IMR-90 (cell line): ENCODE data around the gene GMPR. TPM values are rescaled to one million over a fixed set of nuclear protein-coding genes. Genes with fewer than 3 reads are reported as not detected.

ENCODE experiments used
- ATAC-seq: fragments of 200-7000 bp; cut with Tn5 transposase; 2 replicates; pipeline ENCODE4 v1.9.1; 2020; ENCODE audit warnings: low read depth, mild to moderate bottlenecking, moderate library complexity
- BruUV-seq: library from RNA; stranded (reverse); fragments of 400-500 nt; replicated peaks from 2 replicates; lab custom pipeline; 2021; lab: Mats Ljungman, UMichigan
- CTCF ChIA-PET: fragments of 300-600 bp; formaldehyde crosslinking; extraction: SDS; loops from one replicate; lab custom pipeline; 2021; ENCODE audit warnings: antibody characterized with exemption; lab: Yijun Ruan, JAX
- POLR2A ChIA-PET: fragments of 300-600 bp; sonication (Branson Sonifier 250); formaldehyde crosslinking; loops from one replicate; lab custom pipeline; 2022; ENCODE audit warnings: antibody characterized with exemption; ENCODE audit not compliant: unreplicated experiment; lab: Charles Lee
- DNase-seq: peaks from one replicate; pipeline ENCODE4 v3.0.0; 2013
- H2AFZ ChIP-seq: replicated peaks from 2 replicates; pipeline ENCODE3; 2013; ENCODE audit warnings: low read length, mild to moderate bottlenecking; ENCODE audit not compliant: poor library complexity
- H2AK5ac ChIP-seq: 2 replicates; pipeline ENCODE4 v1.6.1; 2013; ENCODE audit warnings: low read depth, low read length, inconsistent platforms
- H2AK9ac ChIP-seq: replicated peaks from 2 replicates; pipeline ENCODE3; 2013; ENCODE audit warnings: mild to moderate bottlenecking, low read depth, low read length, moderate library complexity; ENCODE audit not compliant: poor library complexity
- H2BK120ac ChIP-seq: 2 replicates; pipeline ENCODE4 v1.6.1; 2013; ENCODE audit warnings: low read depth, low read length, inconsistent platforms
- H2BK15ac ChIP-seq: 3 replicates; pipeline ENCODE4 v1.6.1; 2013; ENCODE audit warnings: low read depth, low read length, inconsistent platforms
- H2BK20ac ChIP-seq: 2 replicates; pipeline ENCODE4 v1.6.1; 2013; ENCODE audit warnings: low read depth, mild to moderate bottlenecking, inconsistent platforms, low read length, moderate library complexity
- H2BK5ac ChIP-seq: 2 replicates; pipeline ENCODE4 v1.6.1; 2013; ENCODE audit warnings: mild to moderate bottlenecking, low read depth, low read length, inconsistent platforms; ENCODE audit not compliant: poor library complexity, severe bottlenecking
- H3K14ac ChIP-seq: replicated peaks from 2 replicates; pipeline ENCODE4 v1.6.1; 2013; ENCODE audit warnings: low read depth, low read length, inconsistent platforms
- H3K18ac ChIP-seq: 2 replicates; pipeline ENCODE4 v1.6.1; 2013; ENCODE audit warnings: low read depth, low read length, control low read depth
- H3K23ac ChIP-seq: 2 replicates; pipeline ENCODE4 v1.6.1; 2013; ENCODE audit warnings: low read depth, low read length, inconsistent platforms
- H3K27ac ChIP-seq: 2 replicates; pipeline ENCODE4 v1.5.1; 2013; ENCODE audit warnings: mild to moderate bottlenecking, control low read depth, low read length; ENCODE audit not compliant: insufficient read depth
- H3K27me3 ChIP-seq: 2 replicates; pipeline ENCODE4 v1.6.1; 2013; ENCODE audit warnings: low read length; ENCODE audit not compliant: control insufficient read depth, insufficient read depth
- H3K36me3 ChIP-seq: 2 replicates; pipeline ENCODE4 v1.6.1; 2013; ENCODE audit warnings: low read length, mixed read lengths; ENCODE audit not compliant: control insufficient read depth, insufficient read depth
- H3K4ac ChIP-seq: 2 replicates; pipeline ENCODE4 v1.6.1; 2013; ENCODE audit warnings: low read depth, low read length, inconsistent platforms
- H3K4me1 ChIP-seq: 2 replicates; pipeline ENCODE4 v1.6.1; 2013; ENCODE audit warnings: low read length, mixed read lengths; ENCODE audit not compliant: control insufficient read depth, insufficient read depth
- H3K4me2 ChIP-seq: 2 replicates; pipeline ENCODE4 v1.6.1; 2013; ENCODE audit warnings: low read depth, mild to moderate bottlenecking, control low read depth, low read length, moderate library complexity
- H3K4me3 ChIP-seq: 2 replicates; pipeline ENCODE4 v1.5.1; 2013; ENCODE audit warnings: low read depth, mild to moderate bottlenecking, control low read depth, low read length, moderate library complexity; ENCODE audit not compliant: insufficient read depth
- H3K56ac ChIP-seq: 2 replicates; pipeline ENCODE4 v1.6.1; 2013; ENCODE audit warnings: low read length, inconsistent platforms; ENCODE audit not compliant: insufficient read depth; ENCODE audit errors: extremely low read depth
- H3K79me1 ChIP-seq, 2 experiments: 2 replicates each; pipeline ENCODE4 v1.6.1; 2013; ENCODE audit warnings: low read length in 2 of 2, inconsistent platforms in 1 of 2, low read depth in 1 of 2
- H3K9ac ChIP-seq: 2 replicates; pipeline ENCODE4 v1.6.1; 2013; ENCODE audit warnings: low read depth, low read length, control low read depth
- H3K9me1 ChIP-seq: 2 replicates; pipeline ENCODE4 v1.6.1; 2013; ENCODE audit warnings: low read length, inconsistent platforms; ENCODE audit not compliant: insufficient read depth
- H3K9me3 ChIP-seq: 2 replicates; pipeline ENCODE4 v1.6.1; 2013; ENCODE audit warnings: low read length; ENCODE audit not compliant: control insufficient read depth, insufficient read depth
- H4K20me1 ChIP-seq: 2 replicates; pipeline ENCODE4 v1.6.1; 2013; ENCODE audit warnings: low read length, inconsistent platforms; ENCODE audit not compliant: insufficient read depth
- H4K5ac ChIP-seq: 2 replicates; pipeline ENCODE4 v1.6.1; 2013; ENCODE audit warnings: mild to moderate bottlenecking, low read depth, low read length, control low read depth
- H4K8ac ChIP-seq, 2 experiments: 2 replicates each; pipeline ENCODE4 v1.6.1; 2013; ENCODE audit warnings: low read depth in 2 of 2, low read length in 2 of 2, control low read depth in 1 of 2, inconsistent platforms in 1 of 2
- H4K91ac ChIP-seq: 2 replicates; pipeline ENCODE4 v1.6.1; 2013; ENCODE audit warnings: low read depth, low read length, inconsistent platforms; ENCODE audit not compliant: insufficient read depth
- BHLHE40 ChIP-seq: fragments of 150-350 bp; IDR thresholded peaks from 2 replicates; pipeline ENCODE4 v1.6.1; 2016; ENCODE audit warnings: mild to moderate bottlenecking, low read depth, low read length
- CHD1 ChIP-seq: IDR thresholded peaks from 2 replicates; pipeline ENCODE4 v1.6.1; 2012; ENCODE audit warnings: low read depth, low read length, improper control_type of control experiment
- MAFK ChIP-seq: IDR thresholded peaks from 2 replicates; pipeline ENCODE4 v1.6.1; 2012; ENCODE audit warnings: low read depth, low read length, improper control_type of control experiment
- WGBS, 2 experiments: methylation state at CpG; one replicate each; pipeline versions ENCODE4 v1.1.5 to v1.1.7; 2013; ENCODE audit warnings: missing lambda C conversion rate in 2 of 2; ENCODE audit not compliant: insufficient read length in 1 of 2; ENCODE audit errors: extremely low coverage in 2 of 2; 5-methylcytosine and 5-hydroxymethylcytosine counted together
- dilution Hi-C: fragments of 300-500 bp; cut with HindIII; formaldehyde crosslinking; loops from one replicate; pipeline ENCODE4 v1.14.3; 2018; ENCODE audit warnings: low sequenced_read_pairs; ENCODE audit not compliant: unreplicated experiment
- in situ Hi-C: fragments of 300-500 bp; cut with MboI; formaldehyde crosslinking; loops from 3 replicates; pipeline ENCODE4 v1.14.3; 2019; ENCODE audit warnings: low sequenced_read_pairs, inconsistent platforms, mixed read lengths
- intact Hi-C: fragments of 100-400 bp; cut with micrococcal nuclease; formaldehyde crosslinking; loops from 2 replicates; pipeline ENCODE4 v1.10.0; 2022
- polyA plus RNA-seq, 3 experiments: library from polyadenylated mRNA; depleted of rRNA; stranded (reverse); fragments of >200 nt; gene quantifications; 2 replicates each; pipeline ENCODE4 v1.2.3, GENCODE V29; 2012; ENCODE audit warnings: low replicate concordance in 1 of 3
- total RNA-seq: library from RNA; depleted of rRNA; stranded (reverse); fragments of >200 nt; gene quantifications from 2 replicates; pipeline ENCODE4 v1.2.3, GENCODE V29; 2012

GMPR gene
- total and polyA plus RNA-seq, 2 of the 4 experiments (the other 2 are of a cell fraction), result 6.3 to 8.6 TPM

- H4K5ac ChIP-seq, result no peak overlapping the region
- ChIA-PET CTCF (interaction anchor here (0.5 to 1.5 kb wide), 3 partner anchors 129 to 581 kb away, joined by 3 to 4 read pairs (median 3); no protein-coding TSS in a partner anchor), POLR2A (no interaction called here)
- H2AK5ac ChIP-seq, result no peak overlapping the region
- in situ Hi-C loops (loop anchor here (5.0 kb wide), 1 partner anchor 517 kb away; no protein-coding TSS in a partner anchor), dilution Hi-C loops (no loop called here), intact Hi-C loops (no loop called here)
- H4K20me1 ChIP-seq, result no peaks in the 10 kb centered on the region
- H3K18ac ChIP-seq, result no peak overlapping the region
- no peak for TF ChIP-seq CHD1
- TF ChIP-seq MAFK, result no peak
- no peak for TF ChIP-seq BHLHE40
- H3K27me3 ChIP-seq, result 0 out of 2 replicates have a peak, but pooled peaks cover 1% of the 10 kb centered on the region
- H3K4me1 ChIP-seq, result 0 out of 2 replicates have a peak, but pooled peaks cover 4% of the 10 kb centered on the region
- no peak overlapping the region for H3K4ac ChIP-seq
- H3K56ac ChIP-seq, result no peak overlapping the region
- no peak overlapping the region for H2AK9ac ChIP-seq
- no peak overlapping the region for H3K27ac ChIP-seq
- H3K23ac ChIP-seq, result no peak overlapping the region
- no peak overlapping the region for H3K4me2 ChIP-seq
- no peak overlapping the region for H3K14ac ChIP-seq
- DNase-seq (no peak), ATAC-seq (no peak)
- H2BK15ac ChIP-seq, result no peak overlapping the region
- H2AFZ ChIP-seq, result no peak overlapping the region
- no peak overlapping the region for H2BK5ac ChIP-seq
- no peak overlapping the region for H3K4me3 ChIP-seq
- no peak overlapping the region for H2BK120ac ChIP-seq
- H3K9me1 ChIP-seq, result peaks cover 8% of the 10 kb centered on the region; the same call in 1 of the 2 replicates
- H2BK20ac ChIP-seq, result no peak overlapping the region
- H3K9me3 ChIP-seq, result no peaks in the 10 kb centered on the region
- no peak overlapping the region for H4K8ac ChIP-seq
- H4K91ac ChIP-seq, result no peak overlapping the region
- no peaks in the 10 kb centered on the region for H3K36me3 ChIP-seq
- no peaks in the 10 kb centered on the region for H3K79me1 ChIP-seq
- no CpG with 5 or more reads among the region's 4 CpGs for WGBS, 2 experiments
- no peak overlapping the region for H3K9ac ChIP-seq
- BruUV-seq, result no TSS peak
These were observed 28.8 kb upstream of the GMPR start for GRCh38 chr6:16209539-16209938.
